ENCODE results near the gene GOLPH3L. TPM values are rescaled to one million over a fixed set of nuclear protein-coding genes. Genes with fewer than 3 reads are reported as not detected.

The GOLPH3L gene
- total and polyA plus RNA-seq, 10 of the 15 experiments (the other 5 are each of a cell fraction or from before 2014, with no cell fraction given), result 7.7 to 29.9 (median 19.2) TPM

DNA sequence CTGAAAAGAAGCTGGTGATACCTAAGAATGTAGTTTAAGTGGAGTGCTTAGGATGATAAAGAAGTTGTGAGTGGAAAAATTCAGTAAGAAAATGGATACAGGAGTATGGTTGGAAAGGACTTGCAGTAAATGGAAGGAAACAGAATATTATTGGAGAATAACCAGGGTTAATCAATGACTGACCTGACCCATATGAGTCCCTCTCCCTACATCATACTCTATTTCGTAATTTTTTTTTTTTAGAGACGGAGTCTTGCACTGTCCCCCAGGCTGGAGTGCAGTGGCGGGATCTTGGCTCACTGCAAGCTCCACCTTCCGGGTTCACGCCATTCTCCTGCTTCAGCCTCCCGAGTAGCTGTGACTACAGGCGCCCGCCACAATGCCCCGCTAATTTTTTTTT, 34.1 kb downstream of the GOLPH3L start:
- ChIA-PET POLR2A (no interaction called here), RAD21 (ENCODE audit: unreplicated experiment) (interaction anchor here (1.2 kb wide), 1 partner anchor 100 kb away, joined by 3 read pairs; no protein-coding TSS in a partner anchor), SMC1A (ENCODE audit: uncharacterized antibody, unreplicated experiment) (no interaction called here), CTCF (interaction anchor here (0.6 to 2.8 kb wide), 3 partner anchors 8 to 21 kb away, joined by 3 to 8 read pairs (median 3); no protein-coding TSS in a partner anchor)
- no peak overlapping the region for H3K9ac ChIP-seq (ENCODE audit: control insufficient read depth, insufficient read depth, low read length)
- ATAC-seq, result no peak
- in situ Hi-C loops (cut with MboI), result no loop called here
- 97% methylated on average over 8 of the region's 9 CpGs for WGBS (ENCODE audit: insufficient coverage, insufficient replicate concordance, low lambda C conversion rate, missing lambda C conversion rate)
- no peak for FAIRE-seq
- no peaks in the 10 kb centered on the region for H3K4me1 ChIP-seq (ENCODE audit: control insufficient read depth, insufficient read depth, low read length)
- peaks cover 0 to 4% of the 10 kb centered on the region in 2 experiments; a peak in 1 of 4 replicates for H3K36me3 ChIP-seq (ENCODE audit: control insufficient read depth in 2 of 2, insufficient read depth in 2 of 2, low read length in 1 of 2)
- no peak overlapping the region for H3K4me3 ChIP-seq
- no peaks in the 10 kb centered on the region for H3K79me2 ChIP-seq (ENCODE audit: control insufficient read depth, insufficient read depth, low read length)
- DNase-seq (ENCODE audit: low read depth, low spot score), result no peak
- TF ChIP-seq, protein P1, sequence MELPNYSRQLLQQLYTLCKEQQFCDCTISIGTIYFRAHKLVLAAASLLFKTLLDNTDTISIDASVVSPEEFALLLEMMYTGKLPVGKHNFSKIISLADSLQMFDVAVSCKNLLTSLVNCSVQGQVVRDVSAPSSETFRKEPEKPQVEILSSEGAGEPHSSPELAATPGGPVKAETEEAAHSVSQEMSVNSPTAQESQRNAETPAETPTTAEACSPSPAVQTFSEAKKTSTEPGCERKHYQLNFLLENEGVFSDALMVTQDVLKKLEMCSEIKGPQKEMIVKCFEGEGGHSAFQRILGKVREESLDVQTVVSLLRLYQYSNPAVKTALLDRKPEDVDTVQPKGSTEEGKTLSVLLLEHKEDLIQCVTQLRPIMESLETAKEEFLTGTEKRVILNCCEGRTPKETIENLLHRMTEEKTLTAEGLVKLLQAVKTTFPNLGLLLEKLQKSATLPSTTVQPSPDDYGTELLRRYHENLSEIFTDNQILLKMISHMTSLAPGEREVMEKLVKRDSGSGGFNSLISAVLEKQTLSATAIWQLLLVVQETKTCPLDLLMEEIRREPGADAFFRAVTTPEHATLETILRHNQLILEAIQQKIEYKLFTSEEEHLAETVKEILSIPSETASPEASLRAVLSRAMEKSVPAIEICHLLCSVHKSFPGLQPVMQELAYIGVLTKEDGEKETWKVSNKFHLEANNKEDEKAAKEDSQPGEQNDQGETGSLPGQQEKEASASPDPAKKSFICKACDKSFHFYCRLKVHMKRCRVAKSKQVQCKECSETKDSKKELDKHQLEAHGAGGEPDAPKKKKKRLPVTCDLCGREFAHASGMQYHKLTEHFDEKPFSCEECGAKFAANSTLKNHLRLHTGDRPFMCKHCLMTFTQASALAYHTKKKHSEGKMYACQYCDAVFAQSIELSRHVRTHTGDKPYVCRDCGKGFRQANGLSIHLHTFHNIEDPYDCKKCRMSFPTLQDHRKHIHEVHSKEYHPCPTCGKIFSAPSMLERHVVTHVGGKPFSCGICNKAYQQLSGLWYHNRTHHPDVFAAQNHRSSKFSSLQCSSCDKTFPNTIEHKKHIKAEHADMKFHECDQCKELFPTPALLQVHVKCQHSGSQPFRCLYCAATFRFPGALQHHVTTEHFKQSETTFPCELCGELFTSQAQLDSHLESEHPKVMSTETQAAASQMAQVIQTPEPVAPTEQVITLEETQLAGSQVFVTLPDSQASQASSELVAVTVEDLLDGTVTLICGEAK (IDR thresholded peaks at IDR 0.05; ENCODE audit: borderline replicate concordance), result no peak
- TF ChIP-seq TCF12 (IDR thresholded peaks at IDR 0.05; ENCODE audit: low read depth, low read length) (no peak), MYB (IDR thresholded peaks at IDR 0.05; ENCODE audit: borderline replicate concordance, low read depth, low read length) (no peak)
- BruUV-seq (replicated peaks), result no TSS peak
- intact Hi-C loops (cut with micrococcal nuclease; ENCODE audit: unreplicated experiment), result no loop called here
- H3K27ac ChIP-seq (ENCODE audit: control insufficient read depth, insufficient read depth), result no peak overlapping the region
- H3K4me2 ChIP-seq (ENCODE audit: control insufficient read depth, insufficient read depth), result no peak overlapping the region
- no peaks in the 10 kb centered on the region for H3K27me3 ChIP-seq (replicated peaks in 1 of 2; ENCODE audit: control insufficient read depth in 2 of 2, insufficient read depth in 2 of 2, low read length in 1 of 2)
- no peak overlapping the region for H2AFZ ChIP-seq (ENCODE audit: control insufficient read depth, low read depth, low read length)
- no peaks in the 10 kb centered on the region for H4K20me1 ChIP-seq (ENCODE audit: control insufficient read depth, insufficient read depth)
- H3K9me3 ChIP-seq (replicated peaks; ENCODE audit: control insufficient read depth, insufficient read depth, low read length), result no peaks in the 10 kb centered on the region
